Lower leg skin (tissue), 3 donors: ENCODE data around the gene TMEM132E.

Source experiments
- CTCF ChIP-seq, 3 donors: fragments of 450-650 bp; IDR thresholded peaks; one replicate each; pipeline ENCODE4 v1.5.1; 2016; ENCODE audit warnings: antibody characterized with exemption in 3 of 3, mild to moderate bottlenecking in 3 of 3, moderate library complexity in 2 of 3
- POLR2A ChIP-seq, 2 donors: fragments of 450-650 bp; IDR thresholded peaks; one replicate each; pipeline ENCODE4 v1.6.1; 2016 to 2017; ENCODE audit warnings: antibody characterized with exemption in 2 of 2, mild to moderate bottlenecking in 1 of 2, moderate library complexity in 1 of 2

DNA sequence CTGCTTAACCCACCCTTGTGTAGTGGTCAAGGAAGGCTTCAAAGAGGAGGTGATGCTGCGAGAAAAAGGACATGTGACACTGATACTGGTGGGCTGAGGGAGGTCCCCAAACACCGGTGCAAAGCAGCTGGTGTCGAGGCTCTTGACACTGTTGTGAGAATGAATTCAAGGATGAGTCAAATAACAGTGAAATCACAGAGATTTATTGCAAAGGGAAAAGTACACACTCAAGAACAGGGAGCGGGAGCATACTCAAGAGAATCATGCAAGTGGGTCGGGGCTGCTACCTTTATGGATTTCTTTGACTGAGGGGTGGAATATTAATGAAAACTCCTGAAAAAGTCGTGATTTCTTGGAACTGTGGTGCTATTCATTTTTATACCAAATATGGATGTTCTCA lies 31.1 kb downstream of the TMEM132E start:
- no peak for TF ChIP-seq CTCF (IDR thresholded peaks at IDR 0.05)
- no peak for TF ChIP-seq POLR2A (IDR thresholded peaks at IDR 0.05)
